ENCODE measurements around the gene NTMT1.

NTMT1 gene

DNA sequence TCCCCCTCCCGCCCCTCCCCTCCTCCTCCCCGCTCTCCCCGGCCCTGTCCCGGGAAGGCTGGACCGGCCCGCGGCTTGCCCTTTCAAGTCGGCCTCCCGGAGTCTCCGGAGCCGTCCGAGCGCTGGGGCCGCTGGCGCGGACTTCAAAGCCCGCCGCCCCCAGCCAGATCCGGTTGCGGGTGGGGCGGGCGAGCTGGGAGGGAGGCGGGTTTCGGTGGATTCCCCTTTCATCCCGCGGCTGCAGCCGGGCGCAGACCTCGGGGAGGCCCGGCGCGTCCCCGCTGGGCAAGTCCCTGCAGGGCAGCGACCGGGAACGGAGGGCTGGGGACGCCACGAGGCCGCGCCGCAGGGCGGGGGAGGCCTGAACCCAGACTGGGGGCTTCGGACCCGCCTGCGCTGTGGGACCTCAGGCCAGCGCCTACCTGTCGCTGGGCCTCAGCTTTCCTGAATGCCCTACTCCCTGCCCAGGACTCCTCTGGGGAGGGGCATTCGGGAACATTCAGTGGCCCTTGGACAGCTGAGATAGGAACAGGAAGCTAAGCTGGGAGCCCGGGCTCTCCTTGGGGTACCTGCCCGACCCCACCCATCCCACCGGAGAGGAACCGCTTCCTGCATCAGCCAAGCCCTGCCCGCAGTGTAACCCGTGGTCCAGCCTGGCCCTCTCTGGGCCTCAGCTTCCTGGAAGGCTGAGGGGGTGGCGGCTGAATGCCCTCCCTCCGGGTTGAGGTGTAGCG, 28.4 kb upstream of the NTMT1 start:
- no peak for DNase-seq (ENCODE audit: low spot score)

DNA sequence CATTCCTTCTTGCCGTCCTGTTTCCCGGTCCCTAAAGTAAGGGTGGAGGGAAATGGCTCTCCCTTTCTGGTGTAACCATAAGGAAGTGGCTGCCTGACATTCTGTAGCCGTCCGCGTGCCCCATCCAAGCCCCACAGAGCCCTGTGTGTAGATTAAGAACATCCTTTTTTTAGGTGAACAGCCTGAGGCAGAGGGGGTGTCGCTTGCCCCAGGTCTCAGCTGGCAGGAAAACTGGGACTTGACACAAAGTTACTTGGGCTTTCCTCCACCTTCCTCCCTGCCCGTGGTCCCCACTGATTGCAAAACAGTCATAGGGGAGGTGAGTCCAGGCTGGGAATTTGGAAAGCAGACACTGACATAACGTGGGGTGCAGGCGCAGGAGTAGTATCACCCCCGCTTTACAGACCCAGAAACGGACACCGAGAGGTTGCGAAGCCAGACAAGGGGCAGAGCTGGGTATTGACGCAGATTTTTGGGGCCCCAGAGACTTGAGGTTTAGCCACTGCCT, 27.8 kb upstream of the NTMT1 start:
- no peak for DNase-seq (ENCODE audit: low spot score)

DNA sequence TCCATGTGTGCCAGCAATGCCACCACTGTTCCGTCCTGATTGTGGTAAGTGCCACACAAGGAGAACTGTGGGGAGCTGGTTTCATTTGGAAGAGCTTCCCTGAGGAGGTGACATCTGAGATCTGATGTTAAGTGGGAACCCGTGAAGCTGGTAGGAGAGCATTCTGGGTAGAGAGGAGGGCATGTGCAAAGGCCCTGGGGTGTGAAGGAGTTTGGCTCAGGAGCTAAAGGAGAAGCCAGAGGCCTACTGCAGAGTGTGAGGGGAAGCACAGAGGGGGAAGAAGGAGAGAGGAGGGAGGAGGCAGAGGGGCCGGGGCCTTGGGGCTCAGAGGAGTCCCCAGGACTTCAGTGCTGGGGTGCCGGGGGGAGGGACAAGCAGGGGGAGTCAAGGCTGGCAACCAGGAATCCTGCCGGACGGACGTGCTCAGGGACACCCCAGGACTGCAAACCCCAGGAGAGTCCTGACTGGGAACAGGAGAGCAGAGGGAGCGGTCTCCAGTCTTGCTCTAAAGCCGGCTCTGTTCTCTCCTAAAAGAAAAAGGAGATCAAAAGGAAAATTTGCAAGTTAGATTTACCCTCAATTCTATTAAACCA, 24.8 kb upstream of the NTMT1 start:
- no peak for DNase-seq (ENCODE audit: low spot score)

DNA sequence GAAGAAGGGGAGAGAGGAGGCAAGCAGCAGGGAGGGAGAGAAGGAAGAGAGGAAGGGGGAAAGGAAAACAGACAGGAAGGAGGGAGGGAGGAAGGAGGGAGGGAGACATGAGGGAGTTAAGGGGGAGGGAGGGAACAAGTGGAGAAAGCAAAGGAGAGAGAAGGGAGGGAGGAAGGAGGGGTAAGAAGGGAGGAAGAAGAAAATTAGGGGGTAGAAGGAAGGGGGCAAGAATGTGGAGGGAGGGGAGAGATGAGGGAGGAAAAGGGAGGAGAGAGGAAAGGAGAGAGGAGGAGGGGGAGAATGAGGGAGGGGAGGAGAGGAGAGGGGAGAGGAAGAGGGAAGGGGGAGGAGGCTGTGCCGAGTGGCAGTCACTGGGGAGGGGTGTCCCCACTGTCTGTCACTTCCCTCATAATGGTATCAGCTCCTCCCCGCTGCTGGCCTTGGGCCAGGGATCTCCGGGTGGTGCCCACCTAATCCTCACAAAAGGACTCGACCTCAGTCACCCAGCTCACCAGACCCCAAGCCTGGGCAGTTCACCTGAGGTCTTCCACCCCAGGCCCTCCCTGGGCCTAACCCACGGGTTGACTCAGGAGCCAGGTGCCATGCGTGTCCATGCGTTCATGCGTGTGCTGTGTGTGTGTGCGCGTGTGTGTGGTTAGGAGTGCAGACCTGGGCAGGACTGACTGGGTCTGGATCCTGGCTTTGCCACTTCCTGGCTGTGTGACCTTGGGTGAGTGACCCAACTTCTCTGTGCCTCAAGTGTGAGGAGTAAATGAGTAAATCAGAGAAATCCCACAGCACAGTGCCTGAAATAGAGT, 23.2 kb upstream of the NTMT1 start:
- DNase-seq (ENCODE audit: low spot score), result no peak

DNA sequence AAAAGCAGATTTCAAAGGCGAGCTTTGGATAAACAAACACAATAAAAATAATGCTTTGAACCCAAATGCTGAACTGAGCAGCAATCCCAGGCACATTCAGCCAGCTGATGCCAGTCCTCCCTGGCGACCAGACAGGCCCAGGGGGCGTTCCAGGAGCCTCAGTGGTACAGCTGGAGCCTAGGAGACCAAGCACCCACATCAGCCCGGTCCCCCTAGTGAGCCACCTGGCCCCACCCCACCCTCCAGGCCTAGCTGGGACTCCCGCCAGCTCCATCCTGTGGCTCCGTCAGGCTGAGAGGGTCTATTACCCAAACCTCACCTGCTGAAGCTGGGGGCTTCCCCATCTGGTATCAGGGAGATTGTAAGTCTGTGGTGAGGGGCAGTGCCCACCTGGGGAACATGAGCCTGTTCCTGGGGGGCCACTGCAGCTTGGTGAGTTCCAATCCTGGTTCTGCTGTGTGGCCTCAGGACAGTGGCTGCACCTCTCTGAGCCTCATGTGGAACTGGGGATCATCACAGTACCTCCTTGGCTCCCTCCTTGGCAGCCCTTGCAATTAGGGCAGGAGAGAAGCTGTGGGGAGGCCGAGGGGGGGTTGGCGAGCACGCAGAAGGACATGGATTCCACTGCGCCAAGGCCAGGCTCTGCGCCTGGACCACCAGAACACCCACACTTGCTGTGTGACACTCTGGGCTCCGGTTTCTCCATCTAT, 21.8 kb upstream of the NTMT1 start:
- no peak for DNase-seq (ENCODE audit: low spot score)

DNA sequence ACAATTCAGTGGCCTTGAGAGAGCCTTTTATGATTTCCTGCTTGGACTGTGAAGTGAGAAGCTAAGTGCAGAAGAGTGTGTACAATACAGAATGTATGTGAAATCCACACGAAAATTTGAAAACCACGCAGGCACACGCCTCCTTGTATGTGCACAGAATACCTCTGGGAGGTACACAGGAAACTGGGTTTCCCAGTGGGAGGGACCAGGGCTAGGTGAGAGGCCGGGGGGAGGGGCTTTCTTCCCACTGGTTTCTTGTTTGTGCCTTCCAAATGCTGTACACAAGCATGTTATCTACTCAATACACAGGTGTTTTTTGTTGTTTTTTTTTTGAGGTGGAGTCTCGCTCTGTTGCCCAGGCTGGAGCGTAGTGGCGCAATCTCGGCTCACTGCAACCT, 21.2 kb upstream of the NTMT1 start:
- no peak for DNase-seq (ENCODE audit: low spot score)

DNA sequence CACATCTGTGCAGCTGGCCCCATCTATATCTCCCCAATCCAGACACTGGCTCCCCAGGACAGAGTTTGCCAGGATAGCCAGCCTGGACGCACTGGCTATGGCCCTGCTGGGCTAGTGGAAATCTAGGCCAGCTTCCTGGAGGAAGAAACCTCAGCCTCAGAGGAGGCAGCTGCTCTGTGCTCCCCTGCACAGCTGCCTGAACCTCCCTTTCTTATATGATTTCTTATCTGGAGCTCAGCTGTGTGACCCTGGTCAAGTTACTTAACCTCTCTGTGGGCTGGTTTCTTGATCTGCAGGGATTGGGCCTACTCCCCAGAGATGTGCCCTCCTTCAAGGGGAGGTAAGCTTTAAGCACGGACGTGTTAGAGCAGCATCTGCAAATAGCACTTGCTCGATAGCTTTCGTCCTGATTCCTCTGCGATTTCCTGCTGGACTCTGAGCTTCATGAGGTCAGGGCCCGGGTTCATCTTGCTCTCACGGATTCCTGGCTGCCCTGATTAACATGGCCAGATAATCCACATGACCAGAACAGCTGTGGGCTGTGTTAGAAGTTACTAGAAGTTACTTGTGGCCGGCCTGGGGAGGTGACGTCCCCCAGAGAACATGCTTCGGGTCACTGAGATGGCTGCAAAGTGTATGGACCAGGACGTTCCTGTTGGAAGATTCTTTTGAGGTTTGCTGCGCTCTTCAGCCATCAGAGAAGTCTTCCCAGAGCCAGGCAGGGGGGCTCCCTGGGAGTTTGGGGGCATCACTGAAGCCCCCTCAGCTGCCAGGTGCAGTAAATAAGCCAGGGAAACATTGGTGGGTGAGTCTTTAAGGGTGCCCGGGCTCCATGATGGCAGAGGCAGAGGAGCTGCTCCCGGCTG, 19.6 kb upstream of the NTMT1 start:
- DNase-seq (ENCODE audit: low spot score), result no peak

DNA sequence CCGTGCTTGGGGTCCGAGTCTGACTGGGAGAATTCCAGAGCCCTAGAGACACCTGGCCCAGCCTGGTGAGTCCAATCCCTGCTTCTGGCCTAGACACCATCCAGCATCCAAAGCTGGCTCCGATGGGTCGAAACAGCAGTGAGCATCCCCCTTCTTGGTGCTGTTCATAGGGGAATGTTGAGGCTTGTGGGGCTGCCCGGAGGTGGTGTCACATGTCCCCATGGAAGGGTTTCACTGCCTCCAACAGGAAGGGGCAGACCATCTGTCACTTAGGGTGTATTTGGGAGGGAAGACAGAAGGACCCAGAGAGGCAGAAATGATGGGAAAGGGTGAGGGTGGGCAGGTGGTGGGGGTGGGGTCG, 19.0 kb upstream of the NTMT1 start:
- no peak for DNase-seq (ENCODE audit: low spot score)

DNA sequence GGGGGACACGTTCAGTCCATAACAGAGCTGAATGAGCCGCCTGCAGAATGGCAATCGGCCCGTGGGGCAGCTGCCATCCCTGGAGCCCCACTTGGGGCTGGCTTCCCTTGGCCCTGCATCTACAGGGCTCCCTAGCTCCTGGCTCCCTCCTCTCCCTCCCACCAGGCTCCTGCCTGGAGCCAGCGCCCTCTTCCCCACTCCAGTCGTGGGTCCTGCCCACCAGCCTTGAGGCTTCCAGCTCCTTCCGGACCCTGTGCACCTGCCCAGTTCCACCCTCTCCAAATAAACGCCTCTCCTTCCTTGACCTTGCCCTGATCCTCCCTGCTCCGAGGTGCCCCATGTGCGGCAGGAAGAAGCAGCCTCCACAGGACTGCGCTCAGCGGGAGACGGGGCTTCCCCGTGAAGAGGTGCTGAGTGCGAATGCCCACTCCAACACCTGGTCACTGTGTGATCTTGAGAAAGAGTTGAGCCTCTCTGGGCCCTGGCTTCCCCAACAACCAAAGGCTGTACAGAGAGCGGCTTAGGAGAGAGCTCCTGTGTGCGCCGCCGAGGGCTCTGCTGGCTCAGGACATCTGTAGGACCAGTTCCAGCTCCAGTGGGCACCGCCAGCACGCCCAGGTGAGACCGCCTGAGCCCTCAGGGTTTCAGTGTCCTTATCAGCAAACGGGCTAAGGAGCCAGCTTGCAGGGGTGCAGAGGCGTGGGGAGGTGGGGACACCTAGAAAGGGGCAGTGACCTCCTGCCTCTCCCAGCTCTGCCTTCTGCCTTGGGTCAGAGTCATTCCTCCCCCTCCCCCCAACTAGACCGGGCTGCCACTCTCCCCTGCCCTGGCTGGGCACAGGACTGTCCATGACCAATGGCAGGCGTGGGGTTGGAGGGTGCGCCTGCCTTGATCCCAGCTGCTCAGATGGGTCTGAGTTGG, 17.1 kb upstream of the NTMT1 start:
- DNase-seq (ENCODE audit: low spot score), result no peak

DNA sequence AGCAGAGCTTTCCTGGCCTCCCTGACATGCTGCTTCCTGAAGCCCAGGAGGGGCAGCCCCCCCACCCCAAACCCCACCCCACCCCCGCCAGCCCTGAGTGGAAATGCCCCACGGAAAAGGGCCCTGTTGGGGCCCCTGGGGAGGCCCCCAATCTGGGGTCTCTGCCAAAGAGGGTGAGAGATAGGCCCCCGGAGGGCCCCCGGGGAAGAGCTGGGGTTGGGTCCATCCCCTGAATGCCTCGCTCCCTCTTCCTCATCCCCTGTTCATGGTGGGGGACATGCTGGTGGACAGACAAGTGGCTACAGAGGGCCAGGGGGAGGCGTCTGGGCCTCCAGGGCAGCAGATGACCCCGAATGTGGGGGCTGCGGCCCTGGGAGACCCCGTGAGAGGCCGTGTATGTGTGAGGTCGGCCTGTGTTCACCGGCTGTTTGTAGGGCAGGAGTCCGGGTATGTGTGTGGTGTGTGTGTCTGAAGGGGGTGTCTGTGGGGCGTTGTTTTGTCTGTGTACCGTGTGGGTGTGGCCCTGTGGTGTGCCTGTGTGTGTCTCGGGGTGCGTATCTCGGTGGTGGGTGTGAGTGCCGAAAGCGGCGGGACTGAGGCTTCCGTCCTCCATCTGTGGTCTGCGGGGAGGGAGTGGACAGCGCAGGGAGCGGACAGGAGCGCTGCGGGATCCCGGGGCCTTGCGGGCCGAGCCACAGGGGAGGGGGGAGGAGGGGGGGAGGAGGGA, 16.3 kb upstream of the NTMT1 start:
- peak; percentile 72 for DNase-seq (ENCODE audit: low spot score)

DNA sequence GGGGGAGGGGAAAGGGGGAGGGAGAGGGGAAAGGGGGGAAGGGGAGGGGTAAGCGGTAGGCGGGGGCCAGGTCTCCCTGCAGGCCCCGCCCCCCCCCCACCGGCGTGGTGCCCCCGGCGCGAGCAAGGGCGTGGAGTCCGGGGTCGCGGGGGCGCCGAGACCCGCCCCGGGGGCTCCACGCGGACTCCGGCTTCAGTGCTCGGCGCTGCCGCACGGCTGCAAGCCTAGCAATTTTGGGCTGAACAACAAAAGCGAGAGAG, 15.8 kb upstream of the NTMT1 start:
- no peak for DNase-seq (ENCODE audit: low spot score)

DNA sequence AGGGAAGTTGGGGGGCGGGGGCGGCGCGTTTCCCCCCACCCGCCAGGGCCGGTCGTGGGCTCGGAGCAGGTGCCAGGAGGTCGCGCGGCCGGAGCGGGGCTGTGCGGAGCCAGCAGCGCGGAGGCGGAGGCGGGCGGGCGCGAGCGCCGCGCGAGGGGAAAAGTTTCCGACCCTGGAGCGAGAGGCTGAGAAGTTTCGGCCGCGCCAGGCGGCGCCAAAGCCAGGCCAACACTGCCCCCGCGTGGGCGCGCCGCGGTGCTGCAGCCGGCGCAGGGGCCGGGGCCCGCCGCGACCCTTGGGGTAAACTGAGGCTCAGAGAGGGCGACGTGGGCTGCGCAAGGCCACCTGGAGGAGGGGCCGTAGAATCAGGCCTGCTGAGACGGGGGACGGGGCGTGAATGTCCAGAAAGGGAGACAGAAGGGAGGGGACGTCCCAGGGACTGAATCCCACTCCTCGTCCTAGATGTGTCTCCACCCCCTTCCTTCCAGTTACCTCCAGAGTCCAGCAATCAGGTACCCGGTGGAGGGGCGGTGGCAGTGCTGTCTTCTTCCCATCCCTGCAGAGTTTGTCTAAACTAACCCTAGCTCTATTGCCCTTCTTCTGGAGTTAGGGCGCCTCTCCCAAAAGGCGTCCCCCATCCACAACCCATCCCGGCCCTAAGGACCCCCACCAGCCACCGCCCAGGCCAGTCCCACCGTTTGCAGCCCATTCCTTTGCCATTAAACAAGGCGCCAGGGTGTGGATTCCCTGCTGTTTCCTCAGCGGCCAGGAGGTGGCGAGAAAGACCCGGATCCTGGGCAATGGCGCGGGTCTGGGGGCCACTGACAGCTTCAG, 15.3 kb upstream of the NTMT1 start:
- DNase-seq (ENCODE audit: low spot score), result peak; percentile 90

DNA sequence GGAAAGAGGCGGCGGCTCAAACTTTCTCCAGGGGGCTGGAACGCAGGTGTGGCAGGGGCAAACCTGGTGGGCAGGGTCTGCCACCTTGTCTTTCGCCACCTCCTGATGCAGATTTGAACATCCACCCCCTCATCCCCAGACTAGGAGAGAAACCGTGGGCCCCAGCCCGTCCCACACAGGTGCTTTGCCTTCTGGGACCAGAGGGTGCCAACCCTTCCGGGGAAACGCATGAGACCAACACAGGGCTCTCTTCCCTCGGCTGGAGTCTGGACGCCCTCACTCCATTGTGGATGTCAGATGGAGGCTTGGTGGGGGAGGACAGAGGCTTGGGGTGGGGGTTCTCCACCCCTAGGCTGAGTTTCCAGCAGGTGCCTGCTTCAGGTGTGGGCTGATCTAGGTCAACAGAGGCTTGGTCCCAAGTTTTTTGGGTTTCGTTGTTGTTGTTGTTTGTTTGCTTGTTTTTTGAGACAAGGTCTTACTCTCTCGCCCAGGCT, 14.6 kb upstream of the NTMT1 start:
- no peak for DNase-seq (ENCODE audit: low spot score)

DNA sequence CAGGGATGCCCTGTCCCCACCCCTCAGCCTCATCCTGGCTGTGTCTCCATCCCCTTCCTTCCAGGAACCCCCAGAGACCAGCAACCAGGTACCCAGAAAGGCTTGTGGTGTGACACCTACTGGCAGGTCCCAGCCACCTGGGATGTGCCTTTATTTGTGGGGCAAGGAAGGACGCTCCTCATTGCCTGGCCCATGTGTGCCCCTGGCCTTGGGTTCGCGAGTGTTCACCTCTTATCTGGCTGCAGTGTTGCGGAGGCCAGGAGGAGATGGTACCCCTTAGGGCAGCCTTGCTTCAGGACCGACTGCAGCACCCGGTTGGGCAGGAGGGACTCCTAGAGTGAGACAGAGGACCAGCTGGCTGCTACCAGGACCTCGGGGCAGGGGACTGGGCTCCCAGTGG, 13.8 kb upstream of the NTMT1 start:
- no peak for DNase-seq (ENCODE audit: low spot score)

DNA sequence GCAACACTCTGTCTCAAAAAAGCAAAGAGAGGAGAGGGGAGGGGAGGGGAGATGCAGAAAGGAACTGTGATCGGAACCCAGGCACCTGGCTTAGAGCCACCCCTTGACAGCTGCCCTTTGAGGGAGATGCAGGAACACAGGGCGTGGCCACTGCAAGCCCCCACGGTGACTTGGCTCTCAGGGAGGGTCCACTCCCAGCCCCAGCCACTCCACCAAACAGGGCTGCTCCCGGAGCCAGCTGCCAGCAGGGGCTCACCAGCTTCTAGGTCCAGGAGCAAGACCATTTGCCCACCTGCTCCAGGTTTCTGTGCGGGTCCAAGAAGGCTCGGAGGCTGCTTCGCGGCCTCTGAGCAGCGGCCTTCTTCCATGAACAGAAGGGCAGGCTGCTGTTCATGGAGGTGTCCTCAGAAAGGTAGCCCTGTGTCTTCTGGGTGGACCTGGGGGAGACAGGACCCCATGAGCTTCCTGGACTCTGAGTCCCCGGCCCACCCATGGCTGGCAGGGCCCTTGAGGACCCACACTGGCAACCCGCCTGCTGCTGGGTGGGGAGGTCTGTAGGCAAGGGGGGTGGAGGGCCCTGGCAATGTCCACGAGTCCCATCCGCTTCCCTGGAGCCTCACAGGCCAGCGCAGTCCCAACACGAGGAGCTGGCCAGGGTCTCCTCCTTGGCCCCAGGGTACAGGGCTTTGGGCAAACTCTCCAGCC, 13.0 kb upstream of the NTMT1 start:
- no peak for DNase-seq (ENCODE audit: low spot score)

DNA sequence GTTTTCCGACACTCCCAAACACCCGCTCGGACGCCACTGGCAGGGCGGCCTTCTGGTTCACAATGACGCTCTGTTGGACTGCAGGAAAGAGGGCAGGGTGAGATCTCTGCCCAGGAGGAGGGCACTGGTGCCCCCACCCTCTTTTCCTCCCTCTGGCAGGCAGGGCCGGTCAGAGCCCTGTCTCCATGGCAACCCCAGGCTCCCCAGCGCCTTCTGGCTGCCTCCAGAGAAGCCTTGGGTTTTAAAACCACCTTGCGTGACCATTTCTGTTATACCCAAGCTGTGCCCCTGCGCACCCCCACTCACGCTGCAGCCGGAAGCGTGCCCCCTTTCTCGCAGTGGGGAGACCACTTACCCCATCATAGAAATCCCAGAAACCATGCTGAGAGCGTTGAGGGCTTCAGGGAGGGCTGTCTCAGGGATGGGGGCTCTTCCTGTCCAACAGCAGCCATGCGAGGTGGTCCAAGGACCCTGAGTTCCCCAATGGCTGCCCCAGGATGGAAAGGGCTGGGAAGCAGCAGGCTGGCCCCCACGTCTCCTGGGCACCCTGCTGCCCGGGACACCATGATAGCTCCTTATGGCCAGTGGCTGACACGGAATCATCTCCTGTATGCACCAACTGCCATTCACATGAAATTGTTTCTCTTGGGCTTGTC, 12.3 kb upstream of the NTMT1 start:
- peak; percentile 65 for DNase-seq (ENCODE audit: low spot score)

DNA sequence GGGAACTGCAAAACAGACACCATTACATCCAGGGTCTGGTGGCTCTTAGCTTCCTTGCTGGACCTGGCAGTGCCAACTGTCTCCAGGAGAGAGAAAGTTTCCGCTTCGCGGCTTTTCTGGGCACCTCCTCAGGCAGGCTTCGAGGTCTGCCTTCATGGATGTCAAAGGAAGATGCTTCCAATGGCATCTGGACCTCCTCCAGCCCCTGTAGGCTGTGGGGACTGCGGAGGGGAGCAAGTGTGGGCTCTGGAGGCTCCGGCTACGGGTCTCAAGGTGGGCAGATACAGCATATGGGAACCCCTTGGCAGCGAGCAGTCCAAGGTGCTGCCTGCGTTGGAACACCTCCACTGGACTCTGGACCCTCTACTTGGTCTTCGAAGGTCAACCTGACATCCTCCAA, 11.0 kb upstream of the NTMT1 start:
- DNase-seq (ENCODE audit: low spot score), result no peak

Measured in ecto neural progenitor cell (in vitro differentiated cells).